H1 (cell line): ENCODE measurements around the gene BCAS1.

Experiments
- BRCA1 ChIP-seq: IDR thresholded peaks from 2 replicates; pipeline ENCODE4 v1.6.1; 2012; ENCODE audit warnings: low read depth, low read length, improper control_type of control experiment
- EZH2 ChIP-seq: fragments of 200-600 bp; sonication (generic); IDR thresholded peaks from 2 replicates; pipeline ENCODE4 v1.7.1; 2012; ENCODE audit warnings: low read depth, mild to moderate bottlenecking, moderate library complexity, low read length, inconsistent platforms; ENCODE audit not compliant: severe bottlenecking
- HDAC6 ChIP-seq: IDR thresholded peaks from one replicate; pipeline ENCODE4 v1.7.1; 2012; ENCODE audit warnings: low read depth, mild to moderate bottlenecking, inconsistent platforms, low read length, moderate library complexity
- NANOG ChIP-seq: IDR thresholded peaks from 2 replicates; pipeline ENCODE4 v1.6.1; 2011; ENCODE audit warnings: low read length, low read depth, mild to moderate bottlenecking, inconsistent platforms; ENCODE audit not compliant: insufficient read depth, poor library complexity, severe bottlenecking
- TBP ChIP-seq: IDR thresholded peaks from 2 replicates; pipeline ENCODE4 v1.6.1; 2011; ENCODE audit warnings: low read depth, low read length, improper control_type of control experiment
- ZNF274 ChIP-seq: IDR thresholded peaks from 2 replicates; pipeline ENCODE4 v1.7.0; 2012; ENCODE audit warnings: low read length, borderline replicate concordance; ENCODE audit errors: extremely low read depth

DNA sequence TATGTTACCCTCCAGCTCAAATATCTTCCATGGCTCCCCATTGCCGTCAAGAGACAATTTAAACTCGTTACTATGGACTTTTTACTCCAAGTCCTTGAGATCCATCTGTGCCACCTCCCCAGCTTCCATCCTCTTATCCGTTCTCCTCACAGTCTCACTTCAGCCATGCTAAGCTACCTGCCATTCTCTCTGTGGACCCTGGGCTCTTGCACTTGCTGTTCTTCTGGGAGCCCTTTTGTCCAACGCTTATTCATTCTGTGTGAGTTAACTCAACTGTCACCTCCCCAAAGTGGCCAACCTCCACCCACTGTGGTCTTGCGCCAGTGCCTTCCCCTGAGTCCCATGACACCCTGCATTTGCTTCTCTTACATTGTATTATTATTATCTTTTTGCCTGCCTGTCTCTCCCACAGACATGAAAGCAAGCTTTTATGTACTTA, 132.4 kb downstream of the BCAS1 start:
- TF ChIP-seq NANOG (no peak), EZH2 (no peak), BRCA1 (no peak), HDAC6 (no peak), ZNF274 (no peak), TBP (no peak)
